NCI-H2029 treated with DMSO at 0.1 percent for 48 hours (cell line): Measurements from ENCODE around the gene CKAP4.

Experiments
- DNase-seq: peaks from one replicate; lab custom pipeline; 2025; lab: John Stamatoyannopoulos, UW

CKAP4 gene

GRCh38 chr12:106274575-106275121 is 26.8 kb upstream of the CKAP4 start:
- no peak for DNase-seq

DNA sequence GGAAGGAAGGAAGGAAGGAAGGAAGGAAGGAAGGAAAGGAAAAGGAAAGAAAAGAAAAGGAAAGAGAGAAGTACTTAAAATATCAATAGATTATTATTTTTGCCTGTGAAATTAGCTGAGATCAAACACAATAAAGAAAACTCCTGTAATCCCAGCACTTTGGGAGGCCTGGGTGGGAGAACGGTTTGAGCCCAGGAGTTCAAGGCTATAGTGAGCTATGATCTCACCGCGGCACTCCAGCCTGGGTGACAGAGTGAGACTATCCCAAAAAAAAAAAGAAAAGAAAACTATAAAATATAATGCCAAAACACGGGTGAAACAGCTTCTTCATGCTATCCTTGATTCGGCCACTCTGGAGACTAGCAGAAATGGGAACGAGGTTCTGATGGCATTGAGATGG is 26.2 kb upstream of the CKAP4 start:
- no peak for DNase-seq

- no peak for DNase-seq
Measured at GRCh38 chr12:106273491-106273890, 25.7 kb upstream of the CKAP4 start.

DNA sequence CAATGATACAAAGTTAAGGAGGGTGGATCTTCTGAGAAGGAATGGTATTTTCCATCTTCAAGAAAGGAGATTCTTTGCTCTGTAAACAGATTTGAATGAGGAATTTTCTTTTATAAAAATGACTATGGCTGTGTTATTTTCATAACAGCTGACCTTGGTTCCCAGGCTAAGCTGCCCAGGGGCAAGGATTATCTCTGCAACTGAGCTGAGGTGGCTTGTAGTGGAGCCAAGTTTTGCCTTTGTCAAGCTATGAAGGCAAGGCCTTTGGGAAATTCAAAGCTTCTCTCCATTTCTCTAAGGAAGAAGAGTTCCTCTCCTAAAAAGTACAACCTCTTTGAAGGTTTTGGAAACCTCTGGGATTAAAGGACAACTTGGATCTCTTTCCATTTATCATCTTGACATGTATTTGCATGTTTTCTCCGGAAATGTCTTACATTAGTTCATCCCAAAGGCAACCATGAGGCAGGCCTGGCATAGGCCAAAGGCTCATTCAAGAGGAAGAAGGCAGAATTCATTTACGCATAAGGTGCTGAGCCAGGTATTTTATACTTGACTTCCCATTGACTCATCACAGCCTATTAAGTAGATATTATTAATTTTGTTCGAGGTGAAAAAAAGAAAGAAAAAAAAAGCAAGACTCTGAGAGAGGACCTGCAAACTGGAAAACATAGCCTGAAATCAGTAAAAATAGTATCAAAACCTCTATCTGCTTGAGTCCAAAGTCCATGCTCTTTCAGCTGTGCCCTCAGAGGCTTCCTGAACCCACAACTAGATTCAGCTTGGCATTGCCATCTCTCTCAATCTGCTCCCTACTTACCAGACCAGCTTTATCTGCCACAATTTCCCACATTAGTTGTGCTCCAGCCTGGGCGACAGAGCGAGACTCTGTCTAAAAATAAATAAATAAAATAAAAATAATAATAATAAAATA is 24.0 kb upstream of the CKAP4 start:
- DNase-seq: no peak

DNA sequence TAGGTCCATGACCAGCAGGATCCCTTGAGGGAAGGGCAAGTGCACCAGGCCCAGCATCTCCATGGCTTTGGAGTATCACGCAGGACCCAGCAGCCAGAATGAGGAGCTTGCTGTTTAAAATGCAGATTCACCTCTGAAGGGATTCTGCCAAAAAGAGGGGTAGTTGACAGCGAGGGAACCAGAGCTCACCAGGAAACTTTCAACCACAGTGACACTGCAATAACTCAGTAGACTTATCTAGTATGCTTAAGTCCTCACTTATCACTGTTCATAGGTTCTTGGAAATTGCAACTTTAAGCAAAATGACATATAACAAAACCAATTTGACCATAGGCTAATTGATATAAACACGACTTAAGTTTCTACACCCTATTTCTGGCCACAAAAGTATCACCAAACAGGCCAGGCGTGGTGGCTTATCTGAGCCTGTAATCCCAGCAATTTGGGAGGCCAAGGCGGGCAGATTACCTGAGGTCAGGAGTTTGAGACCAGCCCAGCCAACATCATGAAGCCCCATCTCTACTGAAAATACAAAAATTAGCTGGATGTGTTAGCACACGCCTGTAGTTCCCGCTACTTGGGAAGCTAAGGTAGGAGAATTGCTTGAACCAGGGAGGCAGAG is 21.4 kb upstream of the CKAP4 start:
- DNase-seq: no peak

- no peak for DNase-seq
Measured at GRCh38 chr12:106267535-106267934, 19.7 kb upstream of the CKAP4 start.

DNA sequence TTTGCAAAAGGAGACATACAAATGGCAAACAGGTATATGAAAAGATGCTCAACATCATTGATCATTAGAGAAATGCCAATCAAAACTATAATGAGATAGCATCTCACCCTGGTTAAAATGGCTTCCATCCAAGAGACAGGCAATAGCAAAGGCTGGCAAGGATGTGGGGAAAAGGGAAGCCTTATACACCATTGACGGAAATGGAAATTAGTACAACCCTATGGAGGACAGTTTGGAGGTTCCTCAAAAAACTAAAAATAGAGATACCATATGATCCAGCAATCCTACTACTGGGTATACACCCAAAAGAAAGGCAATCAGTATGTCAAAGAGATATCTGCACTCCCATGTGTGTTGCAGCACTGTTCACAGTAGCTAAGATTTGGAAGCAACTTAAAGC is 17.3 kb upstream of the CKAP4 start:
- no peak for DNase-seq

GRCh38 chr12:106258935-106259334 is 11.1 kb upstream of the CKAP4 start:
- no peak for DNase-seq

DNA sequence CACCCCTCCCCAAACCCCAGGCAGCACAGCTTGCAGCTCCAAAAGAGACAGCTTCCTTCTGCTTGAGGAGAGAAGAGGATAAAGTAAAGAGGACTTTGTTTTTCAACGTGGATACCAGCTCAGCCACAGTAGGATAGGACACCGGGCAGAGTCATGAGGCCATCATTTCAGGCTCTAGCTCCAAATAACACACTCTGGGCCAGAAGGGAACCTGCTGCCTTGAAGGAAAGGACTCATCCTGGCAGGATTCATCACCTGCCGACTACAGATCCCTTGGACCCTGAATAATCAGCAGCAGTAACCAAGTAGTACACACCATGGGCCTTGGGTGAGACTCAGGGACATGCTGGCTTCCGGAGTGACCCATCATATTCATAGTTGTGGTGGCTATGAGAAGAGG is 10.4 kb upstream of the CKAP4 start:
- DNase-seq: no peak

- DNase-seq: no peak
Measured at GRCh38 chr12:106256524-106256923, 8.7 kb upstream of the CKAP4 start.

GRCh38 chr12:106255952-106256351 is 8.1 kb upstream of the CKAP4 start:
- no peak for DNase-seq

DNA sequence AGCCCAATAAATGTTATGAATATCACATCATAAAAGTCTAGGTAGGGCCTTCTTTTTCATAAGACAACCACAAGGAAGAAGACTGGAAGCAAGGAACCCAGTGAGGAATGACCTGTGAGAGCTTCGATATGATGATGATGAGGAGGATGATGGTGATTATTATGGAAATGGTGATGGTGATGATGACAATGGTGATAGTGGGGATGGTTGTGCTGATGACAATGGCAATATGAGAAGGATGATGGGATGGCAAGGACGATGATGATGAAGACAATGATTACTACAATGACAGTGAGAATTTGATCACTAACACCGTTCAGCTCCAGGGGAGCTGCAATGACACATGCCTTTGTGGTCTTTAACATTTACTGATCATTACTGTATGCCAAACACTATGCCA is 7.7 kb upstream of the CKAP4 start:
- DNase-seq: no peak

DNA sequence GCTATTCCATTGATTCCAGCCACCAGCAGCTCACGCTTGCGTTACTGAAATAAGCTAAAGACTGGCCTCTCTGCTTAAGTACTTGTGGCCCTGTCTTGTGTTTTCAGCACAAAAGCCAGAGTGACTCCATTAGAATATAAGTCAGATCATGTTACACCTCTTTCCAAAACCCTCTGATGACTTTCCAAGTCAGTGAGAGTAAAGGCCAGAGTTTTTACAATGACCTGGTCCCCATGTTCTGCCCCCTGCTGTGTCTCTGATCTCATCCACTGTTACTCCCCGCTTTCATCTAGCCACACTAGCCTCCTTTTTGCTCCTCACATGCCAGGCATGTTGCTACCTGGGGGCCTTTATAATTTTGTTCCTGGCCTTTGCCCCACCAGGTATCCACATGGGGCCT is 6.9 kb upstream of the CKAP4 start:
- DNase-seq: no peak

DNA sequence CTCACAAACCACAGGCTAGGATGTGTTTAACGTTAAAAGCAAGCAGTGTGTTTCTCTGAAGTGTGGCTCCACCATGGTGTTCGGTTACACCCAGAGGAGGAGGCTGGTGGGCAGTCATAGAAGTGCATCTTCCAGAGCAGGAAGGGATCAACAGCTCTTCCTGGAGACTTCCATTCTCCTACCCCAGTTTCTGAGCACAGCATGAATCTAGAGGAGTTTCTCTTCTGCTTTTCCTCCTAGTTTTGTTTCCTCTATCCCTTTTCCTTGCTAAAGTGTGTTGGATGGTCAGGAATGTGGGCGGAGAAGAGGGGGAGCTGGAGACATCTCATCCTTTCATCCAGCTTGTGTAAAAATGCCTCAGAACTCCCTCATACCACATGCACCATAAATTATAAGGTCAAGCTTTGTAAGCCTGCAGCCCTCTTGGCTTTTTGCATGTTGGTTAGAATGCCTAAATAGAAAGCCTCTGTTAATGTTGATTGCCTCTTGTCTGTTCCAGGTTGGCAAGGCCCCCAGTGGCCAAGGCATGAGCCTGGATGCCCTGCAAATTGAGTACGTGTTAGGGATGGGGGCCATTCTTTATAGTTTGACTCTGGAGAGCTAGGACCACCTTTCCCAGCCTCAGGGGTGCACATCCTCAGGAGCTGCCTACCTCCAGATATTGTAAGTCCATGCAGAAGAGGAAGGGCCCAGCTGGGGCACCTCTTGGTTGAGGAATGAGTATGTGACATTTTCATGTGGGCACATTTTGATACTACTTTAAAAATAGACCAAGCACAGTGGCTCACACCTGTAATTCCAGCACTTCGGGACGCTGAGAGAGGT is 4.0 kb upstream of the CKAP4 start:
- no peak for DNase-seq

- DNase-seq: no peak
Measured at GRCh38 chr12:106249411-106250135, 1.8 kb upstream of the CKAP4 start.

GRCh38 chr12:106248846-106249371 is 1.1 kb upstream of the CKAP4 start:
- no peak for DNase-seq

DNA sequence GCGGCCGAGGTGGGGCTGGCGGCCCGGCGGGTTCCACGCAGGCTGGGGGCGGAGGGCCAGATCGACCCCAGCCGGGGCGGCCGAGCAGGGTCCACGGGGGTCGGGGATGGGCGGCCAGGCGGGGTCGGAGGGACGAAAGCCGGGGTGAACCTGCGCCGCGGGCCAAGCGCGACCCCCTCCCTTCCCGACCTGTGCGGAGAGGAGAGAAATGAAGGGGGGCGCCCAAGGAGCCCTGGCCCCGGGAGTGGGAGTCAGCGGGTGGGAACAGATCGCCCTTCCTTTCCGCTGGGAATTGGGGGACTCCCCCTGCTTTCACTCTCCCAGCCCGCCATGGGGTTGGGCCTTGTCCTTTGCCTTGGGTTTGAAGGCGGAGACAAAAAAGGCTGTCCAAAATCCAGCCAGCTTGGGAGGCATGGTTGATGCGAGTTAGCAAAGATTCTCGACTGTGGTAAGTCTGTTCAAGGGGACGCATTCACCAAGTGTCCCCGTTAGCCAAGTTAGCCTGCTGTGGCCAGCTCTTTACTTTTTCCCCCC is 559 bp upstream of the CKAP4 start:
- DNase-seq: no peak

- no peak for DNase-seq
Measured at GRCh38 chr12:106246891-106247673, 738 bp downstream of the CKAP4 start.

- DNase-seq: no peak
Measured at GRCh38 chr12:106245767-106246166, 2.1 kb downstream of the CKAP4 start.

DNA sequence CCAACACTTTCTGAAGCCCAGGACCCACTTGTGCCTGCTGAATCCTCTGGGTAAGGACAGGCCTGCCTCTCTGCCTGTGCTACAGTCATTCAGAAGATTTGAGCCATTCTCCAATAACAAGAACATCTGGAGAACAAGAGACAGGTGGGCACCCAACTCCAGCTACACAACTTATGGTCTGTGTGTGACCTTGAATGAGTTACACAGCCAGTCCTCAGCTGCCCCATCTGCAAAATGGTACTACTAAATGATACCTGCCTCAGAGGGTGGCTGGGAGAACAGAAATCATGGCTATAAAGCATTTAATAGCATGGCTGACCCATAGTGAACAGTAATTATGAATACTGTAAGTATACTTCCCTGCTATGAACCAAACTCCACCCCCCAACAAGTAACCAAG is 4.2 kb downstream of the CKAP4 start:
- DNase-seq: no peak
